Suprapubic skin (tissue), 3 donors: ENCODE results near the gene MRPS34.

Source experiments
- POLR2AphosphoS5 ChIP-seq, 3 donors: sonication (generic); formaldehyde crosslinking; IDR thresholded peaks; one replicate each; pipeline ENCODE4 v1.6.1; 2017; ENCODE audit warnings: antibody characterized with exemption in 3 of 3
- TF ChIP-seq, protein P1 (sequence below), 2 donors: fragments of 200-600 bp in 1 of 2; fragments of 450-650 bp in 1 of 2; sonication (generic) in 1 of 2; IDR thresholded peaks; one replicate each; pipeline ENCODE4 v1.5.1; 2016 to 2019; ENCODE audit warnings: antibody characterized with exemption in 2 of 2, mild to moderate bottlenecking in 1 of 2, moderate library complexity in 1 of 2

DNA sequence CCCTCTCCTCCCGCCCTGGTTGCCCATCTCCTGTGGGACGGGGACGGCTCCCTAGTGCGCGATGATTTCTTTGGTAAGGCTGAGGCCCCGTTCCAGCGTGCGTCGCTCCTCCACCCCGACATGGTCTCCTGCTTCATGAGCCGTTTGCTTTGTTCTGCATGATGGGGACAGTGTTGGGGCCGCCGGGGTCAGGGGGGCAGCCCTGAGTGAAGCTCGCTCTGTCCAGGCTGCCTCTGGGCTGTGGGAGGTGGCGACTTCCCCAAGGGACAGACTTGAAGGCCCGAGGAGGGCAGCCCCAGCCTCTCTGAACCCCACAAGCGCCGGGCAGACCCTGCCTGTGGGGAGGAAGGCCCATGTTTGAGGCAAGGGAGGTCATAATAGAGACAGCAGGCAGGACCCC is 14.0 kb downstream of the MRPS34 start:
- no peak for TF ChIP-seq POLR2AphosphoS5 (IDR thresholded peaks at IDR 0.05)
- TF ChIP-seq, protein P1, sequence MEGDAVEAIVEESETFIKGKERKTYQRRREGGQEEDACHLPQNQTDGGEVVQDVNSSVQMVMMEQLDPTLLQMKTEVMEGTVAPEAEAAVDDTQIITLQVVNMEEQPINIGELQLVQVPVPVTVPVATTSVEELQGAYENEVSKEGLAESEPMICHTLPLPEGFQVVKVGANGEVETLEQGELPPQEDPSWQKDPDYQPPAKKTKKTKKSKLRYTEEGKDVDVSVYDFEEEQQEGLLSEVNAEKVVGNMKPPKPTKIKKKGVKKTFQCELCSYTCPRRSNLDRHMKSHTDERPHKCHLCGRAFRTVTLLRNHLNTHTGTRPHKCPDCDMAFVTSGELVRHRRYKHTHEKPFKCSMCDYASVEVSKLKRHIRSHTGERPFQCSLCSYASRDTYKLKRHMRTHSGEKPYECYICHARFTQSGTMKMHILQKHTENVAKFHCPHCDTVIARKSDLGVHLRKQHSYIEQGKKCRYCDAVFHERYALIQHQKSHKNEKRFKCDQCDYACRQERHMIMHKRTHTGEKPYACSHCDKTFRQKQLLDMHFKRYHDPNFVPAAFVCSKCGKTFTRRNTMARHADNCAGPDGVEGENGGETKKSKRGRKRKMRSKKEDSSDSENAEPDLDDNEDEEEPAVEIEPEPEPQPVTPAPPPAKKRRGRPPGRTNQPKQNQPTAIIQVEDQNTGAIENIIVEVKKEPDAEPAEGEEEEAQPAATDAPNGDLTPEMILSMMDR (IDR thresholded peaks at IDR 0.05), result no peak
